SH-SY5Y (cell line): ENCODE results near the gene COPS2.

Source experiments
- GATA2 ChIP-seq: IDR thresholded peaks from 2 replicates; pipeline ENCODE4 v1.6.1; 2011; ENCODE audit warnings: mild to moderate bottlenecking, low read depth, low read length
- GATA3 ChIP-seq: IDR thresholded peaks from 2 replicates; pipeline ENCODE4 v1.6.1; 2011; ENCODE audit warnings: low read depth, mild to moderate bottlenecking, low read length, moderate library complexity

- TF ChIP-seq GATA2 = no peak
- TF ChIP-seq GATA3 = no peak
Observed at GRCh38 chr15:49110158-49110944, 45.0 kb downstream of the COPS2 start.
